Central memory CD8-positive, alpha-beta T cell (primary cell): ENCODE results near the gene TPCN2.

Experiments used
- ATAC-seq: fragments of 150-1000 bp; cut with Tn5 transposase; replicated peaks from 2 replicates; pipeline ENCODE4 v1.10.0; 2022; ENCODE audit warnings: mild to moderate bottlenecking, moderate FRiP score, moderate number of reproducible peaks; ENCODE audit not compliant: poor library complexity, severe bottlenecking; ENCODE audit errors: extremely low read depth
- DNase-seq, 2 donors: peaks; one replicate each; pipeline ENCODE4 v3.0.0; 2021; ENCODE audit warnings: low spot score in 2 of 2
- H3K27ac Mint-ChIP-seq: one replicate; pipeline ENCODE4 v1.8.0; 2022; ENCODE audit warnings: low read depth, mild to moderate bottlenecking, moderate library complexity, mixed read lengths
- H3K27me3 Mint-ChIP-seq: one replicate; pipeline ENCODE4 v1.8.0; 2022; ENCODE audit warnings: mixed read lengths
- H3K36me3 Mint-ChIP-seq: one replicate; pipeline ENCODE4 v1.8.0; 2022; ENCODE audit warnings: mild to moderate bottlenecking, moderate library complexity, mixed read lengths; ENCODE audit not compliant: insufficient read depth
- H3K4me1 Mint-ChIP-seq: one replicate; pipeline ENCODE4 v1.8.0; 2022; ENCODE audit warnings: mixed read lengths
- H3K4me3 Mint-ChIP-seq: one replicate; pipeline ENCODE4 v1.8.0; 2022; ENCODE audit warnings: mild to moderate bottlenecking, moderate library complexity, mixed read lengths
- H3K9me3 Mint-ChIP-seq: one replicate; pipeline ENCODE4 v1.8.0; 2022; ENCODE audit warnings: mixed read lengths

The TPCN2 gene

GRCh38 chr11:69157822-69158231, 109.1 kb downstream of the TPCN2 start:
- H3K36me3 Mint-ChIP-seq = peaks cover 2% of the 10 kb centered on the region

DNA sequence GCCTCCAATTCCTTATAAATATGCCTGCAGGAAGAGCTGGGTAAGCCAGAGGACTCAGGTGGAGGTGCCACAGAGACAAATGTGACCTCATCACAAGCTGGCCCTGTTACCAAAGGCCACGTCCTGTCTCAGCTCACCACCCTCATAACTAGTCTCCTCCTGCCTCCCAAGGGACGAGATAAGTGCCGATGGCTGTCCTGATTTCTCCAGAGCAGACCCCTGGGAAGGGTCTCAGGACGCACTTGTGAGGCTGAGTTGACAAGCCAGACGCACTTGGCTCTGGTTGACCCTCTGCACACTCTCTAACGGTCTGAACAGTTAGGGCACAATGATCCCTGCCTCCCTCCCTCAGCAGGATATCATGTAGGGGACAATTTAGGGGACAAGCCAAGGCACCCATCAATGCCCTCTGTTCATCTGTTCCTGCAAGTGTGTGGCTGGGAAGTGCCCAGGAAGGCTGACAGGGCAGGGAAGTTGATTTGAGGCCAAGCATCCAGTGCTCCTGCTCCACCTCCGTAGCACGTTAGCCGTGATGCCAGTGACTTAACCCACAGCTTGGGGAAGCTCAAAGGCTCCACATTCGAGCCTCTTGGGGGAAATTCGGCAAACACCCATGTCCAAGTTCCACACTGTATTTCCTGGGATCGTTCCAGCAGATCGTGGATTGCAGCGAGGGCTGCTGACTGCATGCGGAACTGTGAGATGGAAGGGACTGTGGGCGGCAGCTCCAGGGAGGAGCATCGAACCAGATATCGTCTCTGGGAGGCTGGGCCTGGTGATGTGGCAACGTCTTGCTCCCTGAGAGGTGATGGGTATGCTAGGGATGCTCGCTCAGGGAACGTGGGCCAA, 109.8 kb downstream of the TPCN2 start:
- Mint-ChIP-seq H3K4me3 (no peak overlapping the region), H3K9me3 (no peaks in the 10 kb centered on the region), H3K4me1 (no peaks in the 10 kb centered on the region), H3K27me3 (peaks cover 27% of the 10 kb centered on the region), H3K27ac (no peak overlapping the region), H3K36me3 (peaks cover 2% of the 10 kb centered on the region)
- no peak for ATAC-seq
- DNase-seq = no peak

More at GRCh38 chr11:69157822-69158231, 109.1 kb downstream of the TPCN2 start:
- Mint-ChIP-seq H3K4me1 (no peaks in the 10 kb centered on the region), H3K9me3 (no peaks in the 10 kb centered on the region), H3K27me3 (peaks cover 27% of the 10 kb centered on the region), H3K4me3 (no peak overlapping the region), H3K27ac (no peak overlapping the region)
- no peak for DNase-seq
- ATAC-seq = no peak

GRCh38 chr11:69159150-69159852, 110.6 kb downstream of the TPCN2 start:
- DNase-seq (no peak), ATAC-seq (no peak)
- Mint-ChIP-seq H3K4me3 (no peak overlapping the region), H3K4me1 (no peaks in the 10 kb centered on the region), H3K27me3 (peaks cover 32% of the 10 kb centered on the region), H3K36me3 (peaks cover 2% of the 10 kb centered on the region), H3K9me3 (peaks cover 6% of the 10 kb centered on the region), H3K27ac (no peak overlapping the region)

DNA sequence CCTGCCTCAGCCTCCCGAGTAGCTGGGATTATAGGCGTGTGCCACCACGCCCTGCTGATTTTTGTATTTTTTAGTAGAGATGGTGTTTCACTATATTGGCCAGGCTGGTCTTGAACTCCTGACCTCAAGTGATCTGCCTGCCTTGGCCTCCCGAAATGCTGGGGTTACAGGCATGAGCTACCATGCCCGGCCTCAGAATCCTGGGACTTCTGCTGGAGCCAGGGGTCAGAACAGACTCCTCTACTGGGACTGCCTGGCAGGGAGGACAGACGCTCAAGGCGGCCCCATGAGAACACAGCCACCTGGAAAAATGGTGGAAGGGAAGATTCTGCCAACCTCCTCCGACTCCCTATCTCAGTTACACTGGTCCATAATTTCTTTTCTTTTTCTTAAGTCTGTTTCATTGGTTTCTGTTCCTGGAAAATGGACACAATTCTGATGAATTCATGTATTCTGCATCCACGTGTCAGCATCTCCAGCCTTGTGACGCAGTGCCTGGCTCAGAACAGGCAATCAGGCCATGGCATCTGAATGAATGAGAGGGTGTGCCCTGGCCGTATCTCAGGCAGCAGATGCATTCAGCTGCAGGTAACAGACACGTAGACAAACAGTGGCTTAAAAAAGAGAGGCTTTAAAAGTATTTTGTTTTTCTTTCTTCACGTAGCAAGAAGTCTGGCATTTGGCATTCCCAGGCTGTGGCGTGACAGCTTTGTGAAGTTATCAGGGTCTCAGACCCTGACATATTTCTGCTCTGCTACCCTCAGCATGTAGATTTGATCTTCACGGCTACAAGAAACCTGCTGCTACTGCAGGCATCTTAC, 111.8 kb downstream of the TPCN2 start:
- H3K27me3 Mint-ChIP-seq = peaks cover 36% of the 10 kb centered on the region
- ATAC-seq (no peak), DNase-seq (no peak)
- H3K9me3 Mint-ChIP-seq = peaks cover 6% of the 10 kb centered on the region
- no peak overlapping the region for H3K4me3 Mint-ChIP-seq
- no peak overlapping the region for H3K27ac Mint-ChIP-seq
- no peaks in the 10 kb centered on the region for H3K4me1 Mint-ChIP-seq
- peaks cover 2% of the 10 kb centered on the region for H3K36me3 Mint-ChIP-seq

DNA sequence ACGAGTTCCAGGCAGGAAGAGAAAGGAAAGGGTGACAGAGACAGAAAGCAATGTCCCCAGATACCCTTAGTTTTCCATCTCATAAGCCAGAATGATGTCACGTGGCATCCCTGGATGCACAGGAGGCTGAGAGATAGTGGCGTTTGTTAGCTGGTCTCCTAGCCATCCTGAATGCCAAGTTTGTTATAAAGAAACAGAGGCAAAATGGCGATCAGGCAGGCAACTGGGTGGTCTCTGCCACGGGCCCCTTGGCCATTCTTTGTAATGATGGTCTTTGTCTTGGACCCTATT, 112.3 kb downstream of the TPCN2 start:
- Mint-ChIP-seq H3K36me3 (peaks cover 2% of the 10 kb centered on the region), H3K9me3 (peaks cover 6% of the 10 kb centered on the region), H3K4me1 (no peaks in the 10 kb centered on the region), H3K4me3 (no peak overlapping the region), H3K27me3 (peaks cover 35% of the 10 kb centered on the region), H3K27ac (no peak overlapping the region)
- DNase-seq = no peak
- no peak for ATAC-seq

- H3K4me1 Mint-ChIP-seq = no peaks in the 10 kb centered on the region
- DNase-seq = no peak
- H3K4me3 Mint-ChIP-seq = no peak overlapping the region
- no peak overlapping the region for H3K27ac Mint-ChIP-seq
- H3K36me3 Mint-ChIP-seq = peaks cover 2% of the 10 kb centered on the region
- no peak for ATAC-seq
- H3K27me3 Mint-ChIP-seq = peaks cover 36% of the 10 kb centered on the region
- peaks cover 6% of the 10 kb centered on the region for H3K9me3 Mint-ChIP-seq
Measured at GRCh38 chr11:69162505-69162904, 113.8 kb downstream of the TPCN2 start.

- peaks cover 6% of the 10 kb centered on the region for H3K9me3 Mint-ChIP-seq
Measured at GRCh38 chr11:69163842-69164241, 115.1 kb downstream of the TPCN2 start.

GRCh38 chr11:69164824-69165223, 116.1 kb downstream of the TPCN2 start:
- no peaks in the 10 kb centered on the region for H3K36me3 Mint-ChIP-seq
- H3K9me3 Mint-ChIP-seq = peaks cover 6% of the 10 kb centered on the region
- ATAC-seq = no peak
- H3K27me3 Mint-ChIP-seq = peaks cover 54% of the 10 kb centered on the region
- DNase-seq = no peak
- H3K4me1 Mint-ChIP-seq = no peaks in the 10 kb centered on the region
- H3K27ac Mint-ChIP-seq = no peak overlapping the region
- no peak overlapping the region for H3K4me3 Mint-ChIP-seq

More at GRCh38 chr11:69163842-69164241, 115.1 kb downstream of the TPCN2 start:
- H3K4me1 Mint-ChIP-seq = no peaks in the 10 kb centered on the region
- no peak for DNase-seq
- H3K27me3 Mint-ChIP-seq = peaks cover 47% of the 10 kb centered on the region
- no peak overlapping the region for H3K4me3 Mint-ChIP-seq
- no peaks in the 10 kb centered on the region for H3K36me3 Mint-ChIP-seq
- ATAC-seq = no peak
- no peak overlapping the region for H3K27ac Mint-ChIP-seq

GRCh38 chr11:69165775-69166174, 117.0 kb downstream of the TPCN2 start:
- H3K27ac Mint-ChIP-seq = no peak overlapping the region

GRCh38 chr11:69166218-69167115, 117.7 kb downstream of the TPCN2 start:
- H3K4me3 Mint-ChIP-seq = no peak overlapping the region
- DNase-seq = no peak
- ATAC-seq = no peak
- no peaks in the 10 kb centered on the region for H3K4me1 Mint-ChIP-seq
- H3K27me3 Mint-ChIP-seq = peaks cover 54% of the 10 kb centered on the region
- H3K36me3 Mint-ChIP-seq = no peaks in the 10 kb centered on the region
- peaks cover 6% of the 10 kb centered on the region for H3K9me3 Mint-ChIP-seq
- no peak overlapping the region for H3K27ac Mint-ChIP-seq

More at GRCh38 chr11:69165775-69166174, 117.0 kb downstream of the TPCN2 start:
- no peak for ATAC-seq
- H3K4me1 Mint-ChIP-seq = no peaks in the 10 kb centered on the region
- H3K36me3 Mint-ChIP-seq = no peaks in the 10 kb centered on the region
- H3K4me3 Mint-ChIP-seq = no peak overlapping the region
- peaks cover 6% of the 10 kb centered on the region for H3K9me3 Mint-ChIP-seq
- H3K27me3 Mint-ChIP-seq = peaks cover 54% of the 10 kb centered on the region
- DNase-seq = no peak

DNA sequence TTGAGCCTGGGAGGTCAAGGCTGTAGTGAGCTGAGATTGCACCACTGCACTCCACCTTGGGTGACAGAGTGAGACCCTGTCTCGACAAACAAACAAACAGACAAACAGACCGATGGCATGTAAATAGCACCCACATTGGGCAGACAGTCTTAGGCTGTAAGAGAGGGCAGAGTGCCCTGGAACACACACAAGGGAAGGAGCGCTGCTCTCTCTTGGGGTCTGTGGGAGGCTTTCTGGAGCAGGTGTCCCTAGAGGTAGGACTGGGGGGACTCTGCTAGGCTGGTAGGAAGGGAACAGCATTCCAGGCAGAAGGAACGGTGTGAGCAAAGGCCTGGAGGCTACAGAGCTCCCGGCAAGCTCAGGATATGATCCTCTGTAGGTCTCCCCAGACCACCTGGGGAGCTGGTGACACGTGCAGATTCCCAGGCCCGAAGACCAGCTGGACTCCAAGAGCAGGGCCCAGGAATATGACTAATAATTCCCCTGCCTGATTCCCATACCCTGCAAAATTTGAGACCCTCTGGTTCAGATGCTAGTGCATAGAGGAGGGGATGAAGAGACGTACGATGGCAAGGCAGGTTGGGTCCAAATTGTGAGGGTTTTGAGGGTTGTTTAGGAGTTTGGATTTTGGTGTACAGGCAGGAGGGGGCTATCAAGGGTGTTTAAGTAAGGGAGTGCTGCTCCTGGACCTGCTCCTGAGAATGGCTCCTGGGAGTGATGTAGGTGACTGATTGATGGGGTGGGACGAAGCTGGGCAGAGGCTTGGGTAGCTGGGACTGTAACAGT, 118.6 kb downstream of the TPCN2 start:
- H3K4me3 Mint-ChIP-seq = no peak overlapping the region
- H3K4me1 Mint-ChIP-seq = no peaks in the 10 kb centered on the region
- H3K27me3 Mint-ChIP-seq = peaks cover 54% of the 10 kb centered on the region
- H3K36me3 Mint-ChIP-seq = no peaks in the 10 kb centered on the region
- DNase-seq (no peak), ATAC-seq (no peak)
- no peak overlapping the region for H3K27ac Mint-ChIP-seq
- H3K9me3 Mint-ChIP-seq = peaks cover 6% of the 10 kb centered on the region
